Measurements from ENCODE around the gene LMO7.
"Not testable (repeated sequence)": the region's sequence is repeated elsewhere in the genome, so short reads cannot be mapped to it uniquely, and the experiment has no call there.

Gene LMO7

DNA sequence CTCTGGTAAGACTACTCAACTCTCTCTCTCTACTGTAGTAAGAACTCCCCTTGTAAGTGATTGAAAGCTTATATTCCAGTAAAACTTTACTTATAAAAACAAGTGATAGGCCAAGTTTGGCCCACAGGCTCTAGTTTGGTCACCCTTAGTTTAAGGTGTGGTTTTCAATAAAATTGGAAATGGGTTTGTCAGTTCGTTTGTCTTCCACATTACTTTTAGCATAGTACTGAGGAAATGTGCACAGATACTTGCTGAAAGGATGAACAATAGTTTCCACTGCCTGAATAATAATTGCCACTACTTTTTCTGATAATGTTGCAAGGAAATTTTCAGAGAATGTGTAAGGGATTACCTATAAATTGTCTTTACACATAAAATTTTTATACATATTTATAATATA is 54.5 kb downstream of the LMO7 start:
- DNase-seq (ENCODE audit: low read depth), result no peak
- TF ChIP-seq, protein P1, sequence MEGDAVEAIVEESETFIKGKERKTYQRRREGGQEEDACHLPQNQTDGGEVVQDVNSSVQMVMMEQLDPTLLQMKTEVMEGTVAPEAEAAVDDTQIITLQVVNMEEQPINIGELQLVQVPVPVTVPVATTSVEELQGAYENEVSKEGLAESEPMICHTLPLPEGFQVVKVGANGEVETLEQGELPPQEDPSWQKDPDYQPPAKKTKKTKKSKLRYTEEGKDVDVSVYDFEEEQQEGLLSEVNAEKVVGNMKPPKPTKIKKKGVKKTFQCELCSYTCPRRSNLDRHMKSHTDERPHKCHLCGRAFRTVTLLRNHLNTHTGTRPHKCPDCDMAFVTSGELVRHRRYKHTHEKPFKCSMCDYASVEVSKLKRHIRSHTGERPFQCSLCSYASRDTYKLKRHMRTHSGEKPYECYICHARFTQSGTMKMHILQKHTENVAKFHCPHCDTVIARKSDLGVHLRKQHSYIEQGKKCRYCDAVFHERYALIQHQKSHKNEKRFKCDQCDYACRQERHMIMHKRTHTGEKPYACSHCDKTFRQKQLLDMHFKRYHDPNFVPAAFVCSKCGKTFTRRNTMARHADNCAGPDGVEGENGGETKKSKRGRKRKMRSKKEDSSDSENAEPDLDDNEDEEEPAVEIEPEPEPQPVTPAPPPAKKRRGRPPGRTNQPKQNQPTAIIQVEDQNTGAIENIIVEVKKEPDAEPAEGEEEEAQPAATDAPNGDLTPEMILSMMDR (IDR thresholded peaks at IDR 0.05; ENCODE audit: low read length, missing control alignments), result no peak
- H3K4me3 ChIP-seq (replicated peaks; ENCODE audit: low read depth, low read length), result no peak overlapping the region

DNA sequence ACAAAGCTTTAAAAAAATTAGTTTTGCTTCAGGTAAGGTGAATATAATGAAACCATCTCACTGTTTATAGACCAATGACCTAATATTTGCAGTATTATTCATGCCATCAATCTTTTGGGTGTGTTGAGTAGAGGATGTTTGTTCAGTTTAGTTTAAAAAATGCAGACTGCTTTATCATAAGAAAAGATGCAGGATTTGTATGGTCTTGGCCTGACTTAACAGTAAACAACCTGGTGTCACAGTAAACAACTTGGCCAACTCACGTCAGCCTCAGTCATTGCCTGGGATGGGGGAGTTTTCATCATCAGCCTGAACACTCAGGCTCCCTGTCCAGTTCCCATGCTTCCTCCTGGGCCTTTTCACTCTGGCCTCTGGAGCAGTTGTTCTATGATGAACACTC is 55.1 kb downstream of the LMO7 start:
- no peak overlapping the region for H3K4me3 ChIP-seq (replicated peaks; ENCODE audit: low read depth, low read length)
- DNase-seq (ENCODE audit: low read depth), result no peak
- TF ChIP-seq, protein P1 (IDR thresholded peaks at IDR 0.05; ENCODE audit: low read length, missing control alignments), result no peak

DNA sequence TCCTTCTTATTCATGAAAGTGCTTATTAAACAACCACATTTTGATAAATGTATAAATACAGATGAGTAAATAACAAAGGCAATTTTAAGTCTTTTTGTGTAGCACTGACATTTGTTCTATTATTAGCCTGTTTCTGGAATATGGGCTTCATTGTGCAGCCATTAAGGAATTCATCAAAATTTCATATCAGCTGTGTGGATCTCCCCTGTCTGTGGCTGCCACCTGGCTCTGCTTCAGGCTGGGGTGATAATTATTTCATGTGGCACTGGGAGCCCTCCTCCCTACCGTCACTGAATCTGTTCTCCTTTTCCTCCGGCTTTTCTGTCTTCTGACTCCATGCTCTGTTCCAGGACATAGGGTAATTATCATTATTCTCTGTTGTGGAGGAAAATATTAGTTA is 57.1 kb downstream of the LMO7 start:
- no peak overlapping the region for H3K4me3 ChIP-seq (replicated peaks; ENCODE audit: low read depth, low read length)
- DNase-seq (ENCODE audit: low read depth), result no peak
- TF ChIP-seq, protein P1 (IDR thresholded peaks at IDR 0.05; ENCODE audit: low read length, missing control alignments), result no peak

DNA sequence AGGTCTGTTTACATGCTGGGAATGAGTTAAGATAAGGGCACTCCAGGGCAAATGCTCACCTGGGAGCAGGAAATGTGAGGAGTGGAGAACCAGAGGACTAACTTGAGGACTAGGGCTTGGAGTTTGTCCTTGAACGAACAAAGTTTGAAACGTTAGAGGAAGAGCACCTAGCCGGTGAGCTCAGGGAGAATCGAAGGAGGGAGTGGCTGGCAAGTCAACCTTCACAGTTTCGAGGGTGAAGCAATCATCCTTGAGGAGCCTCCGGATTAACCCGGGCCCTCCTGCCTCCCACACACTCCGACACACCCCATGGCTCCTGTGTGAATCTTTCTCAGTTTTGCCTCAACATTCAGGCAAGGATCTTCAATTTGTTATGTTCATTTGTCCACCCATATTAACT is 58.6 kb downstream of the LMO7 start:
- no peak for DNase-seq (ENCODE audit: low read depth)
- no peak overlapping the region for H3K4me3 ChIP-seq (replicated peaks; ENCODE audit: low read depth, low read length)
- TF ChIP-seq, protein P1 (IDR thresholded peaks at IDR 0.05; ENCODE audit: low read length, missing control alignments), result no peak

DNA sequence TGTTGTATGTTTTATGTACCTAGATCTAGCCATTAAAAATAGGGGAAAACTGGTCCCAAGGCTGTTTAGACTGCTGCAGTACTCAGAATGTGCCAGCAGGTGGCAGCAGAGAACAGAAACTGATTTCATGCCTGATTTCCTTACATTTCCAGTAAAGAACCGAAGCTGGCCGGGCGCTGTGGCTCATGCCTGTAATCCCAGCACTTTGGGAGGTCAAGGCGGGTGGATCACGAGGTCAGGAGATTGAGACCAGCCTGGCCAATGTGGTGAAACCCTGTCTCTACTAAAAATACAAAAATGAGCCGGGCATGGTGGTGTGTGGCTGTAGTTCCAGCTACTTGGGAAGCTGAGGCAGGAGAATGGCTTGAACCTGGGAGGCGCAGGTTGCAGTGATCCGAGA is 59.8 kb downstream of the LMO7 start:
- TF ChIP-seq, protein P1 (IDR thresholded peaks at IDR 0.05; ENCODE audit: low read length, missing control alignments), result peak; percentile 88
- not testable (repeated sequence) for H3K4me3 ChIP-seq (replicated peaks; ENCODE audit: low read depth, low read length)
- peak; percentile 82 for DNase-seq (ENCODE audit: low read depth)

DNA sequence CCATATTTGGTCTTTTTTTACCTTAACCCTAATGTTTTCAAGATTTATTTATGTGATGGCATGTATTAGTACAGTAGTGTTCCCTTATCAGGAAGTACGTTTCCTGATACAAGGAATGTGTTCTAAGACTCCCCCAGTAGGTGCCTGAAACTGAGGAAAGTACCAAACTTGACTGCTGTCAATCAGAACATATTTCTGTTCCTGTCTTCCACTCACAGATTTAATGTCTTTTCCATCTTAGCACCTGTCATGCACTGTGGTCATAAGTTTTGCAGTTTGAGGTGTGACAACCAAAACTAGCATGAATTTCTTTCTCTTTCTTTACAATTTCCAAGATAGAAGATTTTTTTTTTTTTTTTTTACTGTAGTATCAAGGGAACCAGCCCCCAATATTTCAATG is 62.9 kb downstream of the LMO7 start:
- H3K4me3 ChIP-seq (replicated peaks; ENCODE audit: low read depth, low read length), result no peak overlapping the region
- no peak for DNase-seq (ENCODE audit: low read depth)
- TF ChIP-seq, protein P1 (IDR thresholded peaks at IDR 0.05; ENCODE audit: low read length, missing control alignments), result no peak

DNA sequence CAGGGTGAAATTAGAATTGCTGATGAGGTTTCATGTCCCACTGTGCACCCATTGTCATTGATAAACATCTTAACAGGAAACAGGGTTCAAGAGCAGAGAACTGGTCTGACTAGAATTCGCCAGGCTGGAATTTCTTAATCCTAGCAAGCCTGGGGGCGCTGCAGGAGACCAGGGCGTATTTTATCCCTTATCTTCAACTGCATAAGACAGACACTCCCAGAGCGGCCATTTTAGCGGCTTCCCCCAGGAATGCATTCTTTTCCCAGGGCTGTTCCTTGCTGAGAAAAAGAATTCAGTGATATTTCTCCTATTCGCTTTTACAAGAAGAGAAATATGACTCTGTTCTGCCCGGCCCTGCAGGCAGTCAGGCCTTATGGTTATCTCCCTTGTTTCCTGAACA is 63.6 kb downstream of the LMO7 start:
- not testable (repeated sequence) for H3K4me3 ChIP-seq (replicated peaks; ENCODE audit: low read depth, low read length); DNase-seq (ENCODE audit: low read depth)

DNA sequence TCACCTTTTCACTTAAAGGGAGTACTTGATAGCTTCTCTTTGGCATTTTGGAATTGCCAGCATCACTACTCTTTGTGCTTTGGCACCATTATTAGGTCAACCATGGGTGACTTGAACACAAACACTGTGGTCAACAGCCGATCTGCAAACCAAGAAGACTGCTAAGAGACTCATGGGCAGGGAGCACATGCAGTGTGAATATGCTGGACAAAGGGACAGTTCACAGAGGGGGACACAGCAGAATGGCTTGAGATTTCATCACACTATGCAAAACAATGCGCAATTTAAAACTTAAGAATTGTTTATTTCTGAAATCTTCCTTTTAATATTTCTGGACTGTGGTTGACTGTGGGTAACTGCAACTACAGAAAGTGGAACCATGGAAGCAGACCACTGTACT is 64.4 kb downstream of the LMO7 start:
- TF ChIP-seq, protein P1 (IDR thresholded peaks at IDR 0.05; ENCODE audit: low read length, missing control alignments), result no peak
- no peak for DNase-seq (ENCODE audit: low read depth)
- H3K4me3 ChIP-seq (replicated peaks; ENCODE audit: low read depth, low read length), result no peak overlapping the region
